Muscle layer of colon (tissue), 2 donors: ENCODE results near the gene TMEM184B.

Experiments used
- H3K27ac ChIP-seq: one replicate; pipeline ENCODE4 v1.7.0; 2013; ENCODE audit warnings: low read depth, mild to moderate bottlenecking, low read length, moderate library complexity
- H3K27me3 ChIP-seq, 2 donors: one replicate each; pipeline ENCODE4 v1.7.0; 2013; ENCODE audit warnings: low read length in 2 of 2, mild to moderate bottlenecking in 2 of 2; ENCODE audit not compliant: insufficient read depth in 2 of 2, control insufficient read depth in 1 of 2
- H3K36me3 ChIP-seq: one replicate; pipeline ENCODE4 v1.7.0; 2013; ENCODE audit warnings: mild to moderate bottlenecking, low read length; ENCODE audit not compliant: insufficient read depth
- H3K4me1 ChIP-seq: one replicate; pipeline ENCODE4 v1.7.0; 2013; ENCODE audit warnings: mild to moderate bottlenecking, low read length; ENCODE audit not compliant: insufficient read depth
- H3K4me3 ChIP-seq, 2 donors: one replicate each; pipeline ENCODE4 v1.7.0; 2013; ENCODE audit warnings: low read length in 2 of 2, low read depth in 1 of 2, mild to moderate bottlenecking in 1 of 2, moderate library complexity in 1 of 2
- H3K9ac ChIP-seq: one replicate; pipeline ENCODE4 v1.7.0; 2013; ENCODE audit warnings: low read length
- H3K9me3 ChIP-seq: one replicate; pipeline ENCODE4 v1.7.0; 2013; ENCODE audit warnings: mild to moderate bottlenecking, low read length
- donor health status: abdominal sarcoma.
- donor health status: Adenocarcinoma of cecum.

TMEM184B gene

DNA sequence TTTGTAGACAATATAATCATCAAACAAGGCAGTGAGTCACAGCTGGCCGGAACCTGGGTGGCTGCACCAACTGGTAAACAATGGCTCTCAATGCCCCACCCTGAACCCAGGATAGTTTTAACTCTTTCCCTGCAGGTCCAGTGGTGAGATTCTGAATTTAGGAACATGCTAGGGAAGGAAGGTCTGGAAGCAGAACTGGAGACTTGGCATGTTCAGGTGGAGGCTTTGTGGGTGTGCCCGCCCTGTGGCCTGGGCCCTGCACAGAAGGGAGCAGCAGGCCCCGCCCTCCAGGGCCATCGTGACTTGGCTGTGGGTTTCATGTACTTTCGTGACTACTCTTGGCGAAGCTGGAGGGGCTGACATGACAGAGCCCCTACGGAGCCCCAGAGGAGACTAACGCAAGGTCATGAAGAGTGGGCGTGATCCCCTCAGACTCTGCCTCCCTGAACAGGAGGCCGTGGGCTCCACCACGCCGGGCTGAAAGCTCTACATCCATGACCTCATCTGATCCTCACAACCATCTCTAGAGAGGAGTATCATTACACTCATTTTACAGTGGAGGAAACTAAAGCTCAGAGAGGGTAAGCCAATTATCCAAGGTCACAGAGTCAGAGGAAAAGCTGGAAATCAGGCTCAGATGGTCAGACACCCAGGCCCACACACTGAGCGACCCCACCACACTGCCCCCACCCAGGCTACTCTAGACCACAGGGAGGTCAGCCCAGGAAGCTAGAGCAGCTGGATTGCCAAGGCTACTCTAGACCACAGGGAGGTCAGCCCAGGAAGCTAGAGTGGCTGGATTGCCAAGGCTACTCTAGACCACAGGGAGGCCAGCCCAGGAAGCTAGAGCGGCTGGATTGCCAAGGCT is 43.7 kb downstream of the TMEM184B start:
- H3K27me3 ChIP-seq: no peaks in the 10 kb centered on the region
- peaks cover 10% of the 10 kb centered on the region for H3K4me1 ChIP-seq
- no peak overlapping the region for H3K9ac ChIP-seq
- no peaks in the 10 kb centered on the region for H3K9me3 ChIP-seq
- H3K4me3 ChIP-seq: no peak overlapping the region
- no peak overlapping the region for H3K27ac ChIP-seq
- H3K36me3 ChIP-seq: peaks cover 56% of the 10 kb centered on the region

DNA sequence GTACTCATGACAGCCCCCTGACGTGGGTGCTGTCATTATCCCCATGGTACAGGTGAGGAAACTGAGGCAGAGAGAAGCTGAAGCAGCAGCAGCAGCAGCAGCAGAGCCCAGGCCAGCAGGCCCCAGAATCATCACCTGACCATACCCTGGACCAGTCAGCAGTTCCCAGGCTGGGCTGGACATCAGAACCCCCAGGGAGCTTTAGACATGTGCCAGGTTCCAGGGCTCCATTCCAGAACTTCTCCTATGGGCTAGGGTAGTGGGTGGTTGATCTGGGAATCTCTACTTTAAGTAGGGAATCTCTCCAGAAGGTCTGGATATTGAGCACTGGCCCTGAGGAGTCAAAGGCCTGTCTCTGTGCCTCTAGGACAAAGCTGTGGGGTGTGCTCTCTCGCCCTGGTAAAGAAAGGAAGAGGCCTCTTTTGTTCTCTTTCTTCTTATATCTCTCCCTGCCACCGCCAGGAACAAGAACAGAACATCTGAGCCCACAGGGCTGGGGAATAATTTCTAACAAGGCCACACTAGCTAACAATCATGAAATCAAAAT is 44.4 kb downstream of the TMEM184B start:
- Histone ChIP-seq H3K4me1 (peaks cover 10% of the 10 kb centered on the region), H3K9me3 (no peaks in the 10 kb centered on the region), H3K27me3 (no peaks in the 10 kb centered on the region), H3K4me3 (no peak overlapping the region), H3K36me3 (peaks cover 55% of the 10 kb centered on the region), H3K9ac (no peak overlapping the region), H3K27ac (no peak overlapping the region)

- H3K27ac ChIP-seq: no peak overlapping the region
- H3K27me3 ChIP-seq: no peaks in the 10 kb centered on the region
- no peaks in the 10 kb centered on the region for H3K9me3 ChIP-seq
- H3K36me3 ChIP-seq: peaks cover 47% of the 10 kb centered on the region
- H3K9ac ChIP-seq: no peak overlapping the region
- H3K4me1 ChIP-seq: peaks cover 10% of the 10 kb centered on the region
- no peak overlapping the region for H3K4me3 ChIP-seq
These were observed 45.8 kb downstream of the TMEM184B start for GRCh38 chr22:38226853-38227649.

DNA sequence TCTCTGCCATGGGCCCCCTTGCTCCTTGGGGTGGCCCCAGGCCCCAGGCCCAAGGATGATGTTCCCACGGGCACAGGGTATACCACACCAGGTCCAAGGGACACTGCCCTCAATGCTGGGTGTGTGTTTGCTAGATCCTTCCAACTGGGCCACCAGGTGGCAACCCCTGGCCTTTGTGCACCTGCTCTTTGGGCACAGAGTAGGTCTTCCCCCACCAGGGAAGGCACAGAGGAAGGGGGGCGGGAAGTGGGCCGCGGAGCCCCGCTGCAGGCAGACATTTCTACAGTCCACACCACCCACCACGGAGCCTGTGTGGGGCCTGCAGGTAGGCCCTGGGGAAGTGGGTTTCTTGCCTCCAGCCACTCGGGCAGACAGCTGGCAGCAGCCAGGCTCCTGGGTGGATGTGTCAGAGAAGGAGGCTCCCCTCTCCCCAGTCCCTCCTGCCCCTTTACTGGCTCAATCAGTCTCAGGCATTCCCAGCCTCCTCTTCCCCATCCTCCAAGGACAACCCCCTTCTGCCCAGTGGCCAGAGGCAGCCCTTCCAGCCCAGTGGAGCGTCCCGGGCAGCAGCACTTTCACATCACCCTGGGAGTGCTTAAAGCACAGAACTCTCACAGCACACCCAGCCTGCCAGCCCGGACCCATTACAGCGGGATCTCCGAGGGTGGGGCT is 49.4 kb downstream of the TMEM184B start:
- no peak overlapping the region for H3K27ac ChIP-seq
- H3K4me1 ChIP-seq: peaks cover 21% of the 10 kb centered on the region
- no peaks in the 10 kb centered on the region for H3K9me3 ChIP-seq
- H3K9ac ChIP-seq: no peak overlapping the region
- no peak overlapping the region for H3K4me3 ChIP-seq
- H3K36me3 ChIP-seq: peaks cover 27% of the 10 kb centered on the region
- no peaks in the 10 kb centered on the region for H3K27me3 ChIP-seq

GRCh38 chr22:38222797-38223119 is 50.1 kb downstream of the TMEM184B start:
- Histone ChIP-seq H3K36me3 (peaks cover 20% of the 10 kb centered on the region), H3K4me3 (no peak overlapping the region), H3K9me3 (no peaks in the 10 kb centered on the region), H3K27ac (no peak overlapping the region), H3K4me1 (peaks cover 25% of the 10 kb centered on the region), H3K9ac (no peak overlapping the region), H3K27me3 (no peaks in the 10 kb centered on the region)

GRCh38 chr22:38221908-38222796 is 50.7 kb downstream of the TMEM184B start:
- peaks cover 20% of the 10 kb centered on the region for H3K36me3 ChIP-seq

GRCh38 chr22:38221407-38221806 is 51.4 kb downstream of the TMEM184B start:
- H3K4me3 ChIP-seq: no peak overlapping the region
- no peak overlapping the region for H3K9ac ChIP-seq
- H3K9me3 ChIP-seq: no peaks in the 10 kb centered on the region
- H3K36me3 ChIP-seq: peaks cover 15% of the 10 kb centered on the region
- no peak overlapping the region for H3K27ac ChIP-seq
- peaks cover 27% of the 10 kb centered on the region for H3K4me1 ChIP-seq
- H3K27me3 ChIP-seq: no peaks in the 10 kb centered on the region

More at GRCh38 chr22:38221908-38222796, 50.7 kb downstream of the TMEM184B start:
- no peak overlapping the region for H3K27ac ChIP-seq
- no peak overlapping the region for H3K4me3 ChIP-seq
- H3K9me3 ChIP-seq: no peaks in the 10 kb centered on the region
- peaks cover 27% of the 10 kb centered on the region for H3K4me1 ChIP-seq
- H3K27me3 ChIP-seq: no peaks in the 10 kb centered on the region
- no peak overlapping the region for H3K9ac ChIP-seq

DNA sequence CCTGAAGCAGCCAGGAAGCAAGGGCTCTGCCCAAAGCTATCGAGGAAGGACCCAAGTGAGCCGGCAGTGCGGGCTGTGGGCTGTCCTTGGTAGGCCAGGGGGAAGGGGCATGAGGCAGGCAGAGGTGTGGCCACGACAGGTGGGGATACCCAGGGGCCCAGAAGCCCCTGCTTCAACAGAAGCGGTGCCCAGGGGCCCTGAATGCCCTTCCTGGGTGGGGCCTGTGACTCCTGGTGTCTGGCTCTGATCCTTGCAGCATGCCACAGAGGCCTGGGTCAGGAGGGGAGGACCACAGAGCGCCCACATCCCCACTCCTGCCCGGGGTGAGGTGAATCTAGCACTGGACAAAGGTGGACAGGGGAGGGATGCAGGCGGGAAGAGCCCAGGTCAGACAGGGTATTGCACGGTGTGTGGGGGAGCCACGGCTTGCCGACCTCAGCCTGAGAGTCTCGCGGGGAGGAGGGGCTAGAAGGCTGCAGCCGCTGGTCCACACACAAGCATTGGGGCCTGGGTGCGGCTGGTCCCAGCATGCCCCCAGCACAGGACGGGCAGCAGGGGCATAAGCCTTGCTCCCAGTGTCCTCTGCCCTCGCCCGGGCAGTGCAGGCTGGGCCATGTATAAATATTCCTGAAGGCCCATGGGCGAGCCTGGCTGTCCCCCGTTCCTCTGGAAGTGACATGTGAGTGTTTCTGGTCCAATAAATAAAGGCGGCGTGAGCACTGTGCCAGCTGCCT is 52.0 kb downstream of the TMEM184B start:
- Histone ChIP-seq H3K9ac (no peak overlapping the region), H3K27ac (no peak overlapping the region), H3K36me3 (peaks cover 13% of the 10 kb centered on the region)

GRCh38 chr22:38220163-38220562 is 52.6 kb downstream of the TMEM184B start:
- H3K9ac ChIP-seq: no peak overlapping the region
- no peak overlapping the region for H3K4me3 ChIP-seq
- no peaks in the 10 kb centered on the region for H3K9me3 ChIP-seq
- H3K27ac ChIP-seq: no peak overlapping the region
- H3K27me3 ChIP-seq: no peaks in the 10 kb centered on the region
- peaks cover 27% of the 10 kb centered on the region for H3K4me1 ChIP-seq
- H3K36me3 ChIP-seq: peaks cover 11% of the 10 kb centered on the region

More for the DNA sequence above, 52.0 kb downstream of the TMEM184B start:
- H3K27me3 ChIP-seq: no peaks in the 10 kb centered on the region
- no peak overlapping the region for H3K4me3 ChIP-seq
- H3K4me1 ChIP-seq: peaks cover 27% of the 10 kb centered on the region
- no peaks in the 10 kb centered on the region for H3K9me3 ChIP-seq

DNA sequence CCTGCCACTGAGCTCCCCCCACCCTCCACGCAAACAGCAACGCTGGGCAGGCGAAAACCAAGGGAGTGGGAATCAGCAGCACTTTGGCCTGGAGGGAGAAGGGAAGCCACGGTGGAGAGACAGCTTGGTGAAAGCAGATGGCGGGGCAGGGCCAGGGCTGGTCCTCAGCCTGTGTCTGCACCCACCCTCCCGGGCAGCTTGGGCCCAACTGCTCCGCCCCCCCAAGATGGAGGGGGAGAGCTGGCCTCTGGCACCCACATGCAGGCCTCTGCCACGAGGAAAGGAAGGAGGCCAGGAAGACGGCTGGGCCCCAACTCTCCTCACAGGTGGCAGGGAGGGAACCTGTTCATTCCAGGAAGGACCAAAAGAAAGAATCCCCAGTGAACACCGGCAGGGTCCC is 53.2 kb downstream of the TMEM184B start:
- Histone ChIP-seq H3K9me3 (no peaks in the 10 kb centered on the region), H3K4me1 (peaks cover 27% of the 10 kb centered on the region), H3K27ac (peak overlapping the region; percentile 3), H3K36me3 (peaks cover 6% of the 10 kb centered on the region), H3K9ac (no peak overlapping the region), H3K4me3 (no peak overlapping the region), H3K27me3 (no peaks in the 10 kb centered on the region)
